Measurements from ENCODE around the gene RASSF4. TPM values are rescaled to one million over a fixed set of nuclear protein-coding genes. Genes with fewer than 3 reads are reported as not detected.

RASSF4 gene
- total and polyA plus RNA-seq, 4 donors = 32.5 to 87.9 (median 56.8) TPM

DNA sequence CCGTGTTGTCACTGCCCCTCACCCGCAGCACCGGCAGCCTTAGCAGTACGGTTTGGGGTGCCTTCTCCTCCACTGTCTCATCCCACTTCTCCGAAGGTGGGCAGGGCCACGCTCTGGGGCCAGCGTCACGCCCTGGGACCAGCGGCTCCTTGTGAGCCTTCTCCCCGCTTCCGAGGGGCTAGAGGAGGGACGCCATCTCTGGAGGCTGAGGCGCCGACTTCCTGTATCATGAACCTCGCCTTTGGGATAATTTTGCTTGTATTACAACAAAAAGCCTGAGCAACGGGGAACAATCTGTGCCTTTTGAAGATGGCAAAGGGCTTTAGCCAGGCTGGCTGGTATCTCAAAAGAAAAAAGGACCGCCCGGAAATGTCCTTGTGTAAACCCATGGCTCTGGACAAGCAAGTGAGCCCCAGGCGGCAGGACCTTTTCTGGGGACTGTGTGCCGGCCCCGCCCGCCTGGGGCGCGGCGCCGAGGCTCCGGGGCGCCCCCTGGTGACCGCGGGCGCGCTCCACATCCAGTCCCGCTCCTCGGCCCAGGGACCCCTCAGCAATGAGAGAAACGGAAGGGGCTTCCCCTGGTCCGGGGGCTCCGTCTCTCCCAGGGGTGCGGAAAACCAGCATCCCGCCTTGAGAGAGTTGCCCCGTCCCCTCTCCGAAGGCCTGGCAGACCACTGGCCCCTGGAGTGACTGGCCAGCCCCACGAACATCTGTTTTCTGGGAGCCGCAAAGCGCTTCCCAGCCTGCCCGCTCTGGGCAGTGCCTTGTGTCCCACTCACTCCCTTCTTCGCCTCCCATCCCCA is 15.2 kb downstream of the RASSF4 start:
- peaks cover 74% of the 10 kb centered on the region for H3K36me3 ChIP-seq (ENCODE audit: control insufficient read depth, insufficient read depth, low read length)
- no peaks in the 10 kb centered on the region for H3K9me3 ChIP-seq (ENCODE audit: control insufficient read depth, insufficient read depth, low read length)
- H3K27ac ChIP-seq (ENCODE audit: low read depth, low read length) = peak overlapping the region; percentile 69
- DNase-seq (ENCODE audit: low read depth in 4 of 6, low spot score in 6 of 6) = peak in 2 of 6 donors; percentile 78 to 87
- 5% methylated on average over 41 of the region's 46 CpGs for WGBS (ENCODE audit: insufficient coverage)
- peaks cover 63% of the 10 kb centered on the region for H3K4me1 ChIP-seq (ENCODE audit: control insufficient read depth, insufficient read depth, low read length)
- H3K27me3 ChIP-seq (ENCODE audit: control insufficient read depth, insufficient read depth, low read length) = no peaks in the 10 kb centered on the region
- H3K4me3 ChIP-seq (ENCODE audit: low read depth, low read length) = peak overlapping the region; percentile 39

DNA sequence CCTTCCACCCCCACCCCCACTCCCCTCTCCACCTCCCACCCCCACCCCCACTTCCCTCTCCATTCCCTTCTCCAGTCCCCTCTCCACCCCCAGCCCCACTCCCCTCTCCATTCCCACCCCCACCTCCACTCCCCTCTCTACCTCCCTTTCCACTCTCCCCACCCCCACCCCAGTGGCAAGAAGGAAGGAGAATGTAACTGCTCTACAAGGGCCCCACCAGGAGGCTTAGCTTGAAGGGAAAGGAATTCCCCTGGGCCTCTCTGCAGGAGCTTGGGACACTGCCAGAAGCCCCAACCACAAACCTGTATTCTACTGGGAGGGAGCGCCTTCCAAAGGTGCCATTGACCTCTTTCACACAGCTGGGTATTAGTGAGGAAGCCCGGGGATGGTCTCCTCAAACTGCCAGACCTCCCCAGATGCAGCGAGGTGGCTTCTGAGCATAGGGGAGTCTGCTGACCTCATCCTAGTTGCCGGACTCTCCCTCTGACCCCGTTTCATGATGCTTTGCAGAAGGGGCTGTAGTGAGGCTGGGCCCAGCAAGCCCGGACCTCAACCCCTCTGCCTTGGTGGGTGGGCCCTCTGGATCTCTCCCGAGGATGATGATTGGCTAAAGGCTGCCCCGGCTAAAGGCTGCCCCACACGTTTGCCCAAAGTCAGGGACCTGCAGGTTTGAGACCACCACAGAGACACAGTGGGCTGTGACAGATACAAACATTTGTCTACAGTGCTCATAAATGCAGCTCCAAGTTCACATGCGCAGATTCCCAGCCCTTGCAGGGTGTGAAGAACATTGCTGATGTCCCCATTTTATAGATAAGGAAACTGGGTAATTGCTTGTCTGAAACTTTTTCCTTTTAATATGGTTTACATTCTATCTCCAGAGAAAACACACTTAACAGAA is 16.1 kb downstream of the RASSF4 start:
- no peaks in the 10 kb centered on the region for H3K27me3 ChIP-seq (ENCODE audit: control insufficient read depth, insufficient read depth, low read length)
- peak overlapping the region; percentile 33 for H3K27ac ChIP-seq (ENCODE audit: low read depth, low read length)
- DNase-seq (ENCODE audit: low read depth in 4 of 6, low spot score in 6 of 6) = no peak
- H3K4me1 ChIP-seq (ENCODE audit: control insufficient read depth, insufficient read depth, low read length) = peaks cover 72% of the 10 kb centered on the region
- 36% methylated on average over 9 of the region's 10 CpGs for WGBS (ENCODE audit: insufficient coverage)
- H3K4me3 ChIP-seq (ENCODE audit: low read depth, low read length) = no peak overlapping the region
- no peaks in the 10 kb centered on the region for H3K9me3 ChIP-seq (ENCODE audit: control insufficient read depth, insufficient read depth, low read length)
- H3K36me3 ChIP-seq (ENCODE audit: control insufficient read depth, insufficient read depth, low read length) = peaks cover 69% of the 10 kb centered on the region

DNA sequence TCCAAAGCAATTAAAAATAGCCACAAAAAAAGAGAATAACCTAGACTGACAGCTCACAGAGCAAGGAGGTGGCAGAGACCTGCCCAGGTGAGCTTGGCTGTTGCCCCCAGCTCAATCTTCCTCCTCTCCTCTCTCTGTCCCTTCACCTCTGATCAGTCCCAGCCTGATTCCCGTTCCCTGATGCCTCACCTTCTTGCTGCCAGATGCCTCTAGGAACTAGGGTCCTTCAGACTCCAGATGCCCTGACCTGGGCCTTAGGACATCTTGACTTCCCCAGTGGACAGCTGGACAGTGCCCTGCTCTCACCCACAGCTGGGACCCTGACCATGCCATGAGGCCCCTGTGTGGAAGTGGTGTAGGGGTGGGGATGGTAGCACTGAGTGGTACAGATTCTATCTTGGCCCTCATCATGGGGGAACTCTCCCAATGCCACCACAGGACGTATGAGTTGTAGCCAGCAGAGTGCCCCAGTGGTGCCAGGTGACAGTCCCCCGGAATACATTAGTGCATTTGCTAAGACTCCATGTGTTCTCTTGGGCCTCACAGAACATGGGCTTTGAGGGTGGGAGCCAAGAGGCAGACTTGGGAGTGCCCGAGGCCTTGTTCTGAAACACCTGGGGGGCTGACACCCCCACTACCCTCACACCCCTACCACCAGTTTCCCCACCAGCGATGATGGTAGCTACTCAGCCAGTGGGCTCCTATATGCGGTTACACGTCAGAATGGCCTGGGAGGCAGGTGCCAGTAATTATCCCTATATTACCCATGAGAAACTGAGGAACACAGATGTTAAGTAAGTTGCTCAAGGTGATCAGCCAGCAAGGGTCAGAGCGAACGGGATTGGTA is 17.0 kb downstream of the RASSF4 start:
- H3K27ac ChIP-seq (ENCODE audit: low read depth, low read length) = no peak overlapping the region
- H3K36me3 ChIP-seq (ENCODE audit: control insufficient read depth, insufficient read depth, low read length) = peaks cover 60% of the 10 kb centered on the region
- no peaks in the 10 kb centered on the region for H3K27me3 ChIP-seq (ENCODE audit: control insufficient read depth, insufficient read depth, low read length)
- 75% methylated on average over 6 of the region's 9 CpGs for WGBS (ENCODE audit: insufficient coverage)
- H3K4me3 ChIP-seq (ENCODE audit: low read depth, low read length) = no peak overlapping the region
- no peaks in the 10 kb centered on the region for H3K9me3 ChIP-seq (ENCODE audit: control insufficient read depth, insufficient read depth, low read length)
- no peak for DNase-seq (ENCODE audit: low read depth in 4 of 6, low spot score in 6 of 6)
- peaks cover 79% of the 10 kb centered on the region for H3K4me1 ChIP-seq (ENCODE audit: control insufficient read depth, insufficient read depth, low read length)

DNA sequence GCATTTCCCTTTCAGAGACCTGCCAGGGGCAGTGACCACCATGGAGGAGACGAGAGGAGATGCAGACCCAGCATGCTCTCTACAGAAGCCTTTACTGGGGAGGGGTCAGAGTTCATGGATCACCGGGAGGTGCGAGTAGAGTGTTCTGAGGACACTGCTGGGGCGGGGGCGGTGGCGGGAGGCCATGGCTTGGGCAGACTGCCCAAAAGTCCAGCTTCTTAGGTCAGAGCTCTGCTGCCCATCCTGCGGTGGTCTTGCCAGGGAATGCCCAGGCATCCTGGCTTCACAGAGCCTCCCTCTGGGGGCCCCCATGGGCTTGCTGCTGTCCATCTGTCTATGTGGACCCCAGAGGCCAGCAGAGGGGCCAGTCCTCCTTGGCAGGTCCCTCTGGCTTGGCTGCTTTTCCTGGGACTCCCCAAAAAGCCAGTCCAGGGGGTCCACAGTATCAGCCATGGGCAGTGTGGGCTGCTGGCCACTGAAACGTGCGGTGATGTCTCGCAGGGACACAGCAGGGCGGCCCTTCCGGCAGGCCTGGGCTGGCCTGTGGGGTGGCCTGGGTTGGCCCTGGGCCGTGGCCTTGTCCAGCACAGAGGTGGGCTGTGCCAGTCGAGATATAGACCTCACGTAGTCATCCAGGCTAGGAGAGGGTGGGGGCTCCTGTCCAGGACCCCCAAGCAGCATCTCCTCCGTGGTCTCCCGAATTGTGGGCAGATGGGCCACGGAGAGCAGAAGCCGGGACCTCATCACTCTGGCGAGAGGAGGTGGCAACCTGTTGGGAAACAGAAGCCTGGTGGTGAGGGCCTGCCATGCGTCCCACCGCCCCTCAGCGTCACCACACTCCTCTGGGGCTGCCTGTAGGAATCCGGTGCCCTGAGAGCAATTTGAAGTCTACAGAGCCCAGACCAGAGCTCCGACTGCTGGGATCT is 17.9 kb downstream of the RASSF4 start:
- H3K4me1 ChIP-seq (ENCODE audit: control insufficient read depth, insufficient read depth, low read length) = peaks cover 88% of the 10 kb centered on the region
- no peaks in the 10 kb centered on the region for H3K9me3 ChIP-seq (ENCODE audit: control insufficient read depth, insufficient read depth, low read length)
- no peak for DNase-seq (ENCODE audit: low read depth in 4 of 6, low spot score in 6 of 6)
- 89% methylated on average over 23 of the region's 25 CpGs for WGBS (ENCODE audit: insufficient coverage)
- peaks cover 60% of the 10 kb centered on the region for H3K36me3 ChIP-seq (ENCODE audit: control insufficient read depth, insufficient read depth, low read length)
- no peaks in the 10 kb centered on the region for H3K27me3 ChIP-seq (ENCODE audit: control insufficient read depth, insufficient read depth, low read length)
- peak overlapping the region; percentile 25 for H3K27ac ChIP-seq (ENCODE audit: low read depth, low read length)
- H3K4me3 ChIP-seq (ENCODE audit: low read depth, low read length) = peak overlapping the region; percentile 26

DNA sequence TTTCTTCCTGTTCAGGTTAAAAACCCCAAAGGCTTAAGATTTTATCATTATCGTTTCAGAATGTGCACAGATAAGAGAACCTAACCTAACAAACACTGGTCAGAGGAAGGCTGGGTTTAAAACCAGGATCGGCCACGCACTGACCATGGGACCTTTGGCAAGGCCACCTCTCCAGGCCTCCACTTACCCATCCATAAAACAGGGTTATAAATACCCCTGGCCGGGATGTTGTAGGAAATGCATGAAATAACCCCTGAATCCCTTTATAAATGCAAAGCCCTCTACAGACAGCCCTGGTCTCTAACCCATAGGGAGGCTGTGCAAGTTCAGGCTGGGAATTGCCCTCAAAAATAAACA is 18.6 kb downstream of the RASSF4 start:
- WGBS (ENCODE audit: insufficient coverage) = 67% methylated on average over 1 of the region's 4 CpGs
- Histone ChIP-seq H3K9me3 (ENCODE audit: control insufficient read depth, insufficient read depth, low read length) (no peaks in the 10 kb centered on the region), H3K4me1 (ENCODE audit: control insufficient read depth, insufficient read depth, low read length) (peaks cover 86% of the 10 kb centered on the region), H3K36me3 (ENCODE audit: control insufficient read depth, insufficient read depth, low read length) (peaks cover 57% of the 10 kb centered on the region), H3K27me3 (ENCODE audit: control insufficient read depth, insufficient read depth, low read length) (no peaks in the 10 kb centered on the region), H3K4me3 (ENCODE audit: low read depth, low read length) (peak overlapping the region; percentile 26), H3K27ac (ENCODE audit: low read depth, low read length) (peak overlapping the region; percentile 64)
- no peak for DNase-seq (ENCODE audit: low read depth in 4 of 6, low spot score in 6 of 6)

DNA sequence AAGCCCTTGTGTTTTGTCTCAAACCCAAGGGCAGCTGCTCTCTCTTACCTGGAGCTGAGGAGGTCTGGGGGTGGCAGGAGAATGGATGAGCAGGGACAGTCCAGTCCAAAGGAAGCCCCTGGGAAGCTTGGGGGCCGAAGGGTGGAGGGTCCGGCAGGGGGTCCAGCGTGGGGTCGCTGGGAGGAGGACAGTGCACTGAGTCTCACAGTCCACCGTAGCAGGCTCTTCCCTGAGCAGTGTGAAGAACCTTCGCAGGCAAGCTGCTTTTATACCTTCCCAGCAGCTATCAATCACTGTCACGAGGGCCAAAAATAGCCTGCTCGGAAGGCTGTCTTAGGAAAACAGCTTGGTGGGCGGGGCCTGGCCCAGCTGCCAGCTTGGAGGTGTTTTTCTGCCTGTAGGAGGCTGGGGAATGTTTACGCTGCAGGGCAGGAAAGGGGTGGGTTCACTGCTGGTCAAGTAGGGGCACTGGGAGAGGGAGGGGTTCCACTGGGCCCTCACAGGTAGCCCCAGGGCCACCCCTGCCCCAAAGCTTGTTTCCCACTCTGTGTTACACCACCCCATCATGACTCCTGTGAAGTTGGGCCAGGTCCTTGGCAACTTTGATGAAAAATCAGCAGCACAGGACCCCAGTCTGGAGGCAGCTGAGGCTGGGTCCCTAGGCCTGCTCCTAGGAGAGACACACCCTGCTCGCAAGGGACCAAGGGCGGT is 19.1 kb downstream of the RASSF4 start, which contains the start of gene DEPP1:
Gene DEPP1, minus strand, starts transcription at position 240 of the 711 bp plus-strand sequence. CDS start 779 bp downstream, outside the sequence.
- Histone ChIP-seq H3K27ac (ENCODE audit: low read depth, low read length) (peak within 1 kb of the TSS; percentile 64), H3K36me3 (ENCODE audit: control insufficient read depth, insufficient read depth, low read length) (peaks cover 57% of the 10 kb centered on the region), H3K9me3 (ENCODE audit: control insufficient read depth, insufficient read depth, low read length) (no peaks in the 10 kb centered on the region), H3K4me1 (ENCODE audit: control insufficient read depth, insufficient read depth, low read length) (peaks cover 83% of the 10 kb centered on the region), H3K27me3 (ENCODE audit: control insufficient read depth, insufficient read depth, low read length) (no peaks in the 10 kb centered on the region), H3K4me3 (ENCODE audit: low read depth, low read length) (peak within 1 kb of the TSS; percentile 26)
- 30% methylated on average over 9 of the region's 12 CpGs for WGBS (ENCODE audit: insufficient coverage)
- DNase-seq (ENCODE audit: low read depth in 4 of 6, low spot score in 6 of 6) = peak in 3 of 6 donors; percentile 56 to 95 (median 95)

DNA sequence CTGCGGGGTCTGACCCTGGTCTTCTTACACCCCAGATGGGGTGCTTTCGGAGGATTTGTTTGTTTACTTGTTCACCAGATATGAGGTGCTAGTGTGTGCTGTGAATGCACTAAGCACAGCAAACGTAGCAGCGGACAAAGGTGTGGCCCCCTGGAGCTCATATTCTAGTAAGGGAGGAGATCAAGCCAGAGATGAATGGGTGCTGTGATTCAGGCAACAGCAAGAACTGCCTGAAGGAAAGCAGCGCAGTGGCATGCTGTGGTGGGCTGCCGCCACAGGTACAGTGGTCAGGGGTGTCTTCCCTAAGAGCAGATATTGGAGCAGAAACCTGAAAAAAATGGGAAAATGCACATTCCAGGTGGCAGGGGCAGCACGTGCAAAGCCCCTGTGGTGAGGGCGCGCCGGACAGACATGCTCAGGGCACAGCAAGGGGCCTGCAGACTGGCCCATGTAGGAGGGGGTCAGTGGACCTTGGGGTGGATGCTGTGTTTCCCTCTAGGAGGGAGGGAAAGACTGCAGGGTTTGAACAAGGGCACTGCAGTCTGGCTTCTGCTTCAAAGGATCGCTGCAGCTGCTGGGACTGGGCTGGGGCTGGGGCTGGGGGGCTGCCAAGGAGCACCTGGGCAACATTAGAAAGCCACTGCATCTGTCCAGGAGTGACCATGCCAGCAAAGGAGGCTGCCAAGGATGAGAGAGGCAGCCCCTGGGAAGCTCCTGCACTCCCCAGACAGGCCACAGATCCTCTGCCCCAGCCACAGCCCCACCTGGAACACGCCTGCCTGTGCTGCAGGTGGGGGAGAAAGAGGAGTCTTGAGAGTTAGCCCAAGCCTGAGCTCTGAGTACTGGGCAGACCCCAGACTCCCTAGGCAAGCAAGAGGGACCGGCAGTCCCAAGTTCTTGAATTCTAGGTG is 19.9 kb downstream of the RASSF4 start:
- no peak for DNase-seq (ENCODE audit: low read depth in 4 of 6, low spot score in 6 of 6)
- H3K9me3 ChIP-seq (ENCODE audit: control insufficient read depth, insufficient read depth, low read length) = no peaks in the 10 kb centered on the region
- H3K36me3 ChIP-seq (ENCODE audit: control insufficient read depth, insufficient read depth, low read length) = peaks cover 59% of the 10 kb centered on the region
- 76% methylated on average over 12 of the region's 13 CpGs for WGBS (ENCODE audit: insufficient coverage)
- H3K27ac ChIP-seq (ENCODE audit: low read depth, low read length) = no peak overlapping the region
- peaks cover 78% of the 10 kb centered on the region for H3K4me1 ChIP-seq (ENCODE audit: control insufficient read depth, insufficient read depth, low read length)
- H3K27me3 ChIP-seq (ENCODE audit: control insufficient read depth, insufficient read depth, low read length) = no peaks in the 10 kb centered on the region
- no peak overlapping the region for H3K4me3 ChIP-seq (ENCODE audit: low read depth, low read length)
